ENCODE measurements around the gene DNAH11.
A peak's percentile ranks its signal among the peaks of the same experiment; 100 is the strongest.
"Not testable (repeated sequence)": the region's sequence is repeated elsewhere in the genome, so short reads cannot be mapped to it uniquely, and the experiment has no call there.

The DNAH11 gene

DNA sequence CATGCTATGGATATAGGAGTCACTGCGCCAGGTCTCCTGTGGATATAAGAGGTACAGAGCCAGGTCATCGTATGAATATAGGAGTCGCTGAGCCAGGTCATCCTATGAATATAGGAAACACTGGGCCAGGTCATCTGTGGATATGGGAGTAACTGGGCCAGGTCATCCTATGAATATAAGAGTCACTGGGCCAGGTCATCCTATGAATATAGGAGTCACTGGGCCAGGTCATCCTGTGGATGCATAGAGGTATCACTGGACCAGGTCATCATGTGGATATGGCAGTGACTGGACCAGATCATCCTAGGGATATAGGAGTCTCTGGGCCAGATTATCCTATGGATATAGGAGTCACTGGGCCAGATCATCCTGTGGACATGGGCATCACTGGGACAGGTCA is 181.7 kb downstream of the DNAH11 start:
- DNase-seq = no peak

DNA sequence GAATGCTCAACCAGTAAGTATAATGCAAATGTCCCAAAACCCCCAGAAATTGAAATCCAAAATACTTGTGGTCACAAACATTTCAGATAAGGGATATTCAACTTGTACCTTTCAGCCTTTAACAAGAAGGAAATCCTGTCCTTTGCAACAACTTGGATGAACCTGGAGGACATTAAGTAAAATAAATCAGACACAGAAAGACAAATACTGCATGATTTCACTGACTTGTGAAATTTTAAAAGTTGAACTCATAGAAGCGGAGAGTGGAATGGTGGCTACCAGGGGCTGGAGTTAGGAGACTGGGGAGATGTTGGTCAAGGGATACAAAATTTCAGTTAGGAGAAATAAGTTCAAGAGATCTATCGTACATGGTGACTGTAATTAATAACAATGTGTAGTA is 187.6 kb downstream of the DNAH11 start:
- no peak for DNase-seq

DNA sequence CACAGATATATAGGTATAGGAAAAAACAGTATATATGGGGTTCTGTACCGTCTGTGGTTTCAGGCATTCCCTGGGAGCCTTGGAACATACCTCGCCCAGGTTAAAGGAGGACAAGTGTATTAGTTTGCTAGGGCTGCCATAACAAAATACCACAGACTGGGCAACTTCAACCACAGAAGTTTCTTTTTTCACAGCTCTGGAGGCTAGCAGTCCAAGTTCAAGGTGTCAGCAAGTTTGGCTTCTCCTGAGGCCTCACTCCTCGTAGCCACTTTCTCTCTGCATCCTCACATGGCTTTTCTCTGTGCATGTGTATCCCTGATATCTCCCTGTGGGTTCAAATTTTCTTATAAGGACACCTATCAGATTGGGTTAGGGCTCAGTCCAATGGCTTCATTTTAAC is 189.1 kb downstream of the DNAH11 start:
- no peak for DNase-seq

DNA sequence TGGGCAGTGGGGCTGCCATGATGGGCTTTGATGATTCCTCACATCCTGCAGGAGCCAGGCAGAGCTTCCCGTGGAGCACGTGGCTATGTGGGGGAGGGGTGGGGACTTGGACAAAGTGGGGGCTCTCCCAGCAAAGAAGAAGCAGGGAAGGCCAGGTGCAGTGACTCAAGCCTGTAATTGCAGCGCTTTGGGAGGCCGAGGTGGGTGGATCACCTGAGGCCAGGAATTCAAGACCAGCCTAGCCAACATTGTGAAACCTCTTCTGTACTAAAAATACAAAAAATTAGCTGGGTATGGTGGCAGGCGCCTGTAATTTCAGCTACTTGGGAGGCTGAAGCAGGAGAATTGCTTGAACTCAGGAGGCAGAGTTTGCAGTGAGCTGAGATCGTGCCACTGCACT is 190.1 kb downstream of the DNAH11 start:
- DNase-seq = not testable (repeated sequence)

DNA sequence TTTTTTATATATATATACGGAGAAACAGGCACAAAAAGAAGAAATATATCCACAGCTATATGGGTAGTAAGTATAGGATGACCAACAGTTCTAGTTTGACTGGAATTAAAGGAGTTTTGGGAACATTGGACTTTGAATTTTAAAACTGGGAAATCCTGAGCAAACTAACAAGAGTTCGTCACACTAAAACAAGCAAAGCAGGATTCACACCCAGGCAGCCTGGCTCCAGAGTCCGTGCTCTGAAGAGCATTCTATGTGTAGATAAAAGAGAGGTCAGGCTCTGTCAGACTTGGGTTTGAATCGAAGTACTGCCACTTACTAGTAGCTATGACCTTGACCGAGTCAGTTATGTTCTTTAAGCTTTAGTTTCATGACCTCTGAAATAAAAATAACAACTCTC is 191.0 kb downstream of the DNAH11 start:
- DNase-seq = no peak

DNA sequence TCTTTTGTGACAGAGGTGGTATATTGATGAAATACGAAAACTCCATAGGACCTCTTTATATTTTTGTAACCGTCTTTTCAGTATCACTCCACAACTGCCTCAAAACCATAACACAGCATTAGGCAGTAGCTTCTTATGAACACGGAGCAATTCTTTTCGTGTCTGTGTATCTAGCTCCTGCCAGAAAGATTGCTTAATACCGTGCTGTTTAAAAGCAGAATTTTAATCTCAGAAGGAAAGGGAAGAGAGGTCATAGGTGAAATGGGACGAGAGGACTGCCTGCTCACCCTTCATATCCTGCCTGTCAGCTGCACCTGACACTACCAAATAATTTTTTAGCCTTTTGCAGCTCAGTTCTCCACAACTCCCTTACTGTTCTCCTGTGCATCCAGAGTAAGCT is 200.7 kb downstream of the DNAH11 start:
- no peak for DNase-seq

DNA sequence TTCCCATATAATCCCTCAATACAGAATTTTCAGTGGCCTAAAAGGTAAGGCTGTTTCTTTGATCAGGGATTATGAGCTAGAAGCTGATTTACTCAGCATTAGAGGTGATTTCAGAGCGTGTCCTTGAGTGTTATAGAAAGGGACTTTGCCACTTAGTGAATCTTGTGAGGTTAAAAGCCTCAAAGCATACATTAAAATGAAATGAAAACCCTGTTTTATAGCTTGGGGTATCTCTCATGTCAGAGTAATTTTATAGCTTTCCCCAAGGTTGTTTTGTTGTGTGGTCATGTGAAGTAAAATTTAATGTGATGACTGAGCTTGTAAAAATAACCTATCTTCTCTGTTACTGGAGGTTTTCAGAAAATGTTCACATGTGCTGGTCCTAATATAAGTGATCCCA is 204.1 kb downstream of the DNAH11 start:
- DNase-seq = no peak

DNA sequence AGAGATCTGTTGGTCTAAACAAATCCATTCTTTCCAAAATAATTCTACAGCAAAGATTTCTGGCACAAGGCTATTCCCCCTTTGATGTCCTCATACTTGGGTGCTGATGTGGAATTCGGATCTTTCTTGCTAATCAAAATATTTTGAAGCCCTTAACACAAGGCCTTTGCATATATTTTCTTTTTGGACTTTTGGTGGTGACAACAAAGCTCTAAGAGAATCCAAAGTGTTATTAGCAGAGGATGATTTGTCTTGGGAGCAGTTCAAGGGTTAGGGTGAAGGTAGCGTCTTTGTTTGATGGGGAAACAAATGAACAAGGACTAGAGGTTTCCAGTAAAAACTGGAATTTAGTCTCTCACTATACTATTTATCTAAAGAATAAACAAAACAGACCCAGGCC is 205.0 kb downstream of the DNAH11 start:
- DNase-seq = no peak

DNA sequence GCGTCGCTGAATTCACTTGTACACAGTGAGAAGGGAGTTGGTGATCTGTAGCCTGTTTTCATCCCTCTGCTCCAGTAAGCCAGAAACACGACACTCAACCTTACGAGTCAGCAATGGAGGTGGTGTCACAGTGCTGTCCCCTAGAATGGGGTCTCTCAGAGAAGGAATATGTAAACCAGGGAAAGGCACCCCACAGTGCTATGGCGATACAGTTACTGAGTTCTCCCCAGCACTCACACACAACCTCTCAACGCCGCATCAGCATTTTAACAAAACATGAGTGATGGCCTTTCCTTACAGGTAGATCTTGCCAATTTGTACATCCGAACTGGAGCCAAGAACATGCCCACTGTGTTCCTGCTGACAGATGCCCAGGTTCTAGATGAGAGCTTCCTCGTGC is 206.5 kb downstream of the DNAH11 start:
- no peak for DNase-seq

DNA sequence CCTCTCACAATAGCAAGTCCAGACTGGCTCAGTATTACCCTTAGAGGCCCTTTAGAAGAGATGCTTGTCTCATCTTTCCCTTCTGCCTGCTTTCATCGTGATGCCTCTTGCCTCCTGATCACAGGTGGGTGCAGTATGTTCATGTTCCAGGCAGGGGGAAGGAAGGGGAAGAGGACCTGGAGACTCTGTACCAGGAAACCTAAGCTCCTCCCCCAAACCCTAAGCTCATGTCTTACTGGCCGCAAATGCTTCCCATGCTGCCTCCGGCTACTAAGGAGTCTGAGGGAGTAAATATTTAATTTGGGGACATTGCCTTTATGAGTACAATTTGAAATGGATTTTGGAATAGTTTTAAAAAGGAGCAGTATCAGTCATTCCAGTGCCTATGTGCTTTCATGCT is 210.2 kb downstream of the DNAH11 start:
- DNase-seq = no peak

DNA sequence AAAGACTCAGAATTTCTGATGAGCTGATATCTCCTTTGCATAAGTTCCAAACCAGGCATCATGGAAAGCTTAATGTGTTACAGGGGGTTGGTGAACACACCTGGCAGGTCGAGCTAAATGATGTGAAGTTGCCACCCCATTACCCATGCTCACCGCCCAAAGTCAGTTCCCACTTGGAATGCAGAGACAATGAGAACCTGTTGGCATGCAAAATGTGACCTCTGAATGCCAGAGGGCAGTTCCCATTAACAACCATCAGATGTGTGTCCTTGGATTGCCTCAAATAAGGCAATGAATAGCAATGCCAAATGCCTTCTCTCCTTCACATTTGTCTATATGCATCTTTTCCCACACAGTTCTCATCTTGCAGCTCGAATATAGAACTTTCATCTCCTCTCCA is 212.1 kb downstream of the DNAH11 start:
- no peak for DNase-seq

DNA sequence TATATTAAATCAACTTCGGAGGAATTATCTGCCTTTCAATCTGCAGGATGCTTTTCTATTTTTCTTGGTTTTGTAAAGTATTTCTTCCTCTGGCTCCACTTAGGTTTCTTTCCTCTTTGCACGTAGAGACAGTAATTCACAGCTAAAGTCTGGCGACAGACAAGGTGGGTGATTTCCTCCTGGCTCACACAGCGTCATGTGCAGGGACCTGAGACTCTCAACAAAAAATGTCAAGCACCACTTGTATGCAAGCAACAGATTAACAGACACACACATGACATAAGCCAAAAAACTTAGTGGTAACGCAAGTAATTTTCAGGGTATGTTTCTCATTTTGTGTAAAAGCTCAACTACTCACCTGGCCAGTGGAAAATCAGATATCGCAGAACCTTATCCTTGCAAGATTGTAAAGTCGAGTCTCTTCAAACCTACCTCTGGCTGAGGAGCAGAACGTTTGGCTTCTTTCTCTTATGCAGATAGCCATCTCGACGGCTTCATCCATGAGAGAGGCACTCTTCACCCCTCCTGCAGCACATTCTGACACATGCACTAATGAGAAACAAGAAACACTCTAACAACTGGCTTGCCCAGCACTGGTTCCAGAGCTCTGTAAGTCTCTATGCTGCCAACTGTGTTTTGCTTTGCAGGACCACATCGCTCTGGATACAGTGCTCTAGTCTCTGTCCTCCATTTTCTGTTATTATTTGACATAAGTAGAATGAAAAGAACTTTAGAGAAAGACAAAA is 214.9 kb downstream of the DNAH11 start:
- DNase-seq = no peak

DNA sequence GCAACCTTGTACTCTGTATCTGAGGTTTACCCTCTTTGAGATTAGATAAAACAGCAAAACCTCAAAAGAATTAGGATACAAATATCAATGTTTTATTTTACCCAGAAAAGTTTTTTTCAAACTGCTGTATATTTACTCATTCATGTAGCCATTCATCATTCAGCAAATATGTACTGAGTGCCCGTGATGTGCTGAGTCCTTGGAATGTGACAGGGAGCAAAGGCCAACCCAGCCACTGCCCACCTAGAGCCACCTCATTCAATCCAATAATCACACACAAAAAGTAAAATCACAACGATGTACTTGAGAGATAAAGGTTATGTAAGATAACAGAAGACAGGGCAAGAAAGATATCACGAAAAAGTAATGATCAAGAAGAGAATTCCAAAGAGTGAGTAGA is 215.4 kb downstream of the DNAH11 start:
- DNase-seq = no peak

DNA sequence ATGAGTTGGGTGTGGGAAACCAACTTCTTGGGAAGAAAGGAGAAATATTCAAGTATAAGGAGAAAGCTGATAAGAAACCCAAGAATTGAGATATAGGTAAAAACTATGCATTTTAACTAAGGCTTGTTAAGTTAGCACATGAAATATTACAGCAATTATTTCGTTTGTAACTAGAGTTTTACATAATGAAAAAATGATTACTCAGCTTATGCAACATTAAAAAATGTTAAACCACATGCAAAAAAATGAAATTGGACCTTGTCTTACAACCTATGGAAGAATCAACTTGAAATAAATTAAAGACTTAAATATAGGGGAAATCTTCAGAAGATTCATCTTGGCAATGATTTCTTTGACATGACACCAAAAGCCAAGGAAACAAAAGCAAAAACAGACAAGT is 219.6 kb downstream of the DNAH11 start:
- no peak for DNase-seq

DNA sequence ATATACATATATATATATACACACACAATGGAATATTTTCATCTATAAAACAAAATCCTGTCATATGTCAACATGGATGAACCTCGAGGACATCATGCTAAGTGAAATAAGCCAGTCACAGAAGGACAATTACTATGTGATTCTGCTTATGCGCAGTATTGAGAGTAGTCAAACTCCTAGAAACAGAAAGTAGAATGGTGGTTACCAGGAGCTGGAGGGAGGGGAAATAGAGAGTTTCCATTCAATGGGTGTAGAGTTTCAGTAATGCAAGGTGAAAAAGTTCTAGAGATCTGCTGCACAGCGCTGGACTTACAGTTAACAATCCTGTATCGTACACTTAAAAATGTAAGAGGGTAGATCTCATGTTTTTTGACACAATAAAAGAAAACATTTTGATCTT is 221.0 kb downstream of the DNAH11 start:
- no peak for DNase-seq

DNA sequence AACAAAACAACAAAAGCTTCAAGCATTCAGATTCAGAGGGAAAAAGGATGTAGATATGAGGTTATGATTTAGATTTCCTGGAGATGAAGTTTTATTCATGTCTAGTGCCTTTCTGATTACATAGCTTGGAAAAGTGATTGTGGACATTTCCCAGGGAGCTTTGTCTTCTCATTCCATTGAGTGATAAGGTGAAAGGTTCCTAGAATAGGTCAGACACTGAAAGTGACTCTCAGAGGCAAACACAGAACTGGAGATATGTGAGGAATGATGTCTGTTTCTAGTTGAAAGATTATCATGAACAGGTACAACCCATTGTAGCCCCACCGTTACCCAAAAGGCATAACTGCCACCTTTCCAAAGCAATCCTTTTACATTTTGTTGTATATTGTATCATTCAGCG is 223.4 kb downstream of the DNAH11 start:
- no peak for DNase-seq

DNA sequence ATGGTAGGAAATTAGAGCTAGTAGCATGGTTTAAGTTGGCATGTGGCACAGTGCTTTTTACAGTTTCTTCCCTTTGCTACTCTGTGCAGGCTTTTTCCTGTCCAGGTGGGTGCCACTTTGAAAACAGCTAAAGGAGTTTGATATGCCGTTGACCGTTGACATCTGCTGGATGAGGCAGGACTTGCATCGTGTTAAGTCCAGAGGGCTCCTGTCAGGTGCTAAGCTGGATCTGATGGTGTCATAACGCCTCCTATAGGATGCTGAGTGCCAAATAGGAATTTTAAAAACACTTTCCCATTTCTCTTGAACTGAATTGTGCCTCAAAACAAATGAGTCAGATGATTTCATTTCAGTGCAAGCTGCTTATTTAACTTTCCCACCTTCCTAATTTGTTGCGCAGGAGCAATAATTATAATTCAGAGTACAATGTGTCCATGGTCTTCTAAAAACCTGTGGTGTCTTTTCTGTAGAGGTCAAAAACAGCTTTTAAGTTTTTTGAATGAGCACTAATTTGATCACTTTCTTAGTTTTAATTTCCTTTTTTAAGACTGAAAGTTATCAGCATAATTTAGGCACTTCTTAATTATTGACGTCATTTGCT is 224.6 kb downstream of the DNAH11 start:
- DNase-seq = peak; percentile 89

DNA sequence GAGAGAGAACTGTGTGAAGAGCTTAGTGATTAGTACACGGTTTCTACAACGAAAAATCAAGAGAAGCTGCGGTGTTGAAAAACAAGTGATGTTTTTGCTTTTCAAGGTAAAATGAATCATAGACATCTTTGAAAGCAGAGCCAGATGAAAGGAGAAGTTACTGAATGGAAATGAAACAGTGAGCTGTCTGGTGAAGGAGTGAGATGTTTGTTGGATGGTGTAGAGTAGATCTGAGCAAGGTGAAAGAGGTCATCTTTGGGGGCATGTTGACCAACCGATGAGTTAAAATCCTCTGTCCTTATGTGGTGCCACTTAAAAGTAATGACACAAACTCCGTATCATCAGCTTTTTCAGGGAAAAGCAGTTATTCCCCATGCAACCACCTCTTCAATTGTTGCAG is 225.4 kb downstream of the DNAH11 start:
- no peak for DNase-seq

DNA sequence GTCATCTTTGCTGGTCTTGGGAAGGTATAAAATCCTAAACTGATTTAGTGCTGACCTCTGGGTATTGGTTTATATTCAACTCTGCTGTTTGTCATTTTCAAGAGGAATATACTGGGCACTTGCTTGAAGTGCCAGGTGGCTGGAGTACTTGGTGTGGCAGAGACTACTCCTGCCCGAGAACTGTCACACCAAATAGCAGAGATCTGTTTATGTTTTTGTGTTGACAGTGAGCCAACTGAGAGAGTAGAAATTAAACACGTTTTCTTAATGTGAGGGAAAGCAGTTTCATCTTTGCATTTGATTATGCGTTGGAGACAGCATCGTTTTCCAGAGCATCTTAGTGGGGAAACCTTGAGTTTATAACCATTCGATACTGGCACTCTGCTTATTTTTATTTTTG is 228.4 kb downstream of the DNAH11 start:
- no peak for DNase-seq

DNA sequence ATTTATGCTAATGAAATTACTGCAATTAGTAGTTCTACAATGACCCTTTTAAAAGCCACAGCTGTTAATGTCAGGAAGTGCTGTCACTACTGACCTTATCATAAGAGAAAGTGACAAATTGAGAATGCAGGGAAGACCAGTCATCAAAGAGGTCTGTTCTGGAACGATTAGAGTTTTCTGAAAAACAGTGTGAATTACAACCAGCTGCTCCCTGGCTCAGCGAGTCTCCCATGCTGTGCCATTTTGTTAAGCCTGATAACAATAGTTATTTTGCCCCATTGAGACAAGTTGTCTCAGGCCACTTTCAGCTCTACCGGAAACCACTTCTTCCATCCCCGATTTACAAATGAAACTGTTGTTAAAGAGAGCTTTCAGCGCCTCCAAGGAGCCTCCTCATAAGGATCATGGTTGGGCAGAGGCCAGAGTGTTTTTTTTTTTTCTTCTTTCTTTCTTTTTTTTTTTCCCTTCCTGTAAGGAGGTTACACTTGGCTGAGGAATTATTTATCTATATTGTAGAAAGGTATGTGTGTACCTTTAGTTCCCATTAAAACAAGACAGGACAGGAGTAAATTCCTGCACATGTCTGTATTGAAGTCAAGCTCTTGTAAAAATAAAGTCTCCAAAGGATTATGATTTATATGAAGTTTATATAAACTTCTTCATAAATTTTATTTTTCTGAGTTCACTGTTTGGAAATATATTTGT is 229.2 kb downstream of the DNAH11 start:
- DNase-seq = no peak

DNA sequence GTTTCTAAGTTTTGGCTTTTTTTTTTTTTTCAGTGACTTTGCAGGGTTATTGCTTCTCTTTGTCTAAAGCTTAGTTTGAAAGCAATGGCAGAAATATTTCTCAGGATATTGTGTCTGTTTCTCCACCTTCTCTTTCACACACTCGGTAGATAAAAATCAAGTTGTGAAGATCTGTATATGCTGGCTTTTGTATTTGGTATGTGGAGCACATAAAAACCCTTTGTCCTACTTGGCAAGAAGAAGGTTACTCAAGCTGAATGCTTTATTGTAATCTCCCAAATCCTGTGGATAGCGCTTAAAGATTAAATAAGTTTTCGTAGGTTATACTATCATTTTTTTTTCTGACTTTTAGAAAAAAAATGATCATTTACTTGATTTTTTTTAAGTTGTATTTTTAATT is 230.5 kb downstream of the DNAH11 start:
- DNase-seq = no peak

DNA sequence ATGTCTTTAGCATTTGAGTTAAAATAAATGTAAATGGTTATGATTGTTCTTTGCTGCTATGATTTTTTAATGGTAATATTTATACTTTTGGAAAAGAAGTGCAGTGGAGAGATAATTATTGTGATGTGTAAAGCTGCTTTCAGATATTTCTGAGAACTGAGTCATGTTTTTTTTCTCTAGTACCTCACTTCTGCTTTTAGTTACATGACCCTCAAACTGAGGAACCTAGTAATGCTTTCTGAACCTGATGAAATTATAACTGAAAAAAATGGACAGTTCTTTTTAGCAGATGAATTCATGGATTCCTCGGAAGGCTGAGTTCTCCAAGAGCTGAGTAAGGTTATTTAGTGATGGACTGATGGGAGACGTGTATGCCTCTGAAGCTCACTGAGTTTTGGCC is 235.1 kb downstream of the DNAH11 start:
- no peak for DNase-seq

DNA sequence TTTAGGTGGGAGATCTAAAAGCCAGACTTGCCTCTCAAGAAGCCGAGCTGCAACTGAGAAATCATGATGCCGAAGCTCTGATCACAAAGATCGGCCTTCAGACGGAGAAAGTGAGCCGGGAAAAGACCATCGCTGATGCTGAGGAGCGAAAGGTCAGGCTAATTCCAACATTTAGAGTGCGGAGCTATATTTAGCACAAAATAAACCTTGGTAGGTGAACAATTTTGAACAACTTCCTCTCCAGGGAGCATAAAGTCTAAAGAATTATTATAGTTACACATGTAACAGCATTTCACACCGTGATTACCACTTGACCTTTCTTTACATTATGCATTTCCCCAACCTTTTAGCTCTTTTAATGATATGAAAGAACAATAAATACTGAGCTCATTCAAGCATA is 236.1 kb downstream of the DNAH11 start:
- no peak for DNase-seq

DNA sequence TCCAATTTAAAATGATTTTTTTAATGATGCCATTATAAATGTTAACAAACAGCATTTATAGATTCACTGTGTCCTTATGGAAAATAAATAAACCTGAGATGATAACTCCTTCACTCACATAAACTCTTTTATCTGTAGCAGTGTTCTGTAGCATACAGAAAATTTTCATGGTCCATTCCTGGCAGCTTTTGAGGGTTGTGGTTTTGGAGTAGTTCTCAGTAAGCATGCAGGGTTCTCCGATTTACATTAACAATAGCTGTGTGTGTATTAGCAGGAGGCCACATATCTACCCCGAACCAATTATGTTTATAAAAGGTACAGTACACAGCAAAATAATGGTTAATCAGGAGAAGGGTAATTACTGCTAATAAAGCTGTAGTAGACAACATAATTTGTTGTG is 240.2 kb downstream of the DNAH11 start:
- DNase-seq = no peak

DNA sequence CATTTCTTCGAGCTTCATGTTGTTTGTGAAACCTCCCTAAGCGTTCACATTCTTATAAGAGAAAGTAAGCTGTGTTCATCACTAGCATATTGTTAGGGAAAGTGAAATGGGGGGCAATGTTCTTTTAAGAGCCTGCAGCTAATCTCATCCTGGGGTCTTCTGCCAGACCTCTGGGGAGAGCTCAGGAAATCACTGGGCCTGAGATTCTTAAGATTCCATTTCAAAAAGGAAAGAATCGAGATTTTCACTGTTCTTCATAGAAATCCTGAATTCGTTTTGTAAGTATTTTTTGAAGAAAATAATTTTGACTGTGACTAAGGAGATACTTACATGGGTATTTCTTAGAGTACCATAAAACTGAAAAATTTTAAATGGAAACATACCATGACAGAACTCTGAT is 242.2 kb downstream of the DNAH11 start:
- no peak for DNase-seq

All from SHP77 treated with DMSO at 0.1 percent for 48 hours (cell line).